BE2C (cell line): ENCODE measurements around the gene TYMS.

ENCODE experiments used
- DNase-seq: peaks from one replicate; pipeline ENCODE4 v3.0.0-alpha.2; 2020
- H3K27me3 ChIP-seq: fragments of 250-450 bp; sonication (Bioruptor Pico); 2 replicates; pipeline ENCODE4 v1.5.1; 2020; ENCODE audit warnings: mild to moderate bottlenecking
- H3K36me3 ChIP-seq: fragments of 250-450 bp; sonication (Bioruptor Pico); 2 replicates; pipeline ENCODE4 v1.5.1; 2020; ENCODE audit warnings: mild to moderate bottlenecking
- H3K4me1 ChIP-seq: fragments of 250-450 bp; sonication (Bioruptor Pico); 2 replicates; pipeline ENCODE4 v1.5.1; 2020
- H3K4me3 ChIP-seq: 2 replicates; pipeline ENCODE4 v1.5.1; 2011; ENCODE audit warnings: low read depth, low read length
- H3K9me3 ChIP-seq: fragments of 250-450 bp; sonication (Bioruptor Pico); 2 replicates; pipeline ENCODE4 v1.5.1; 2020
- CTCF ChIP-seq: IDR thresholded peaks from 2 replicates; pipeline ENCODE4 v1.5.1; 2012; ENCODE audit warnings: mild to moderate bottlenecking, low read depth, low read length

The TYMS gene

GRCh38 chr18:659597-659996, 2.1 kb downstream of the TYMS start:
- TF ChIP-seq CTCF, result no peak
- peaks cover 35% of the 10 kb centered on the region for H3K36me3 ChIP-seq
- no peak for DNase-seq
- H3K4me1 ChIP-seq, result no peaks in the 10 kb centered on the region
- no peaks in the 10 kb centered on the region for H3K27me3 ChIP-seq
- H3K4me3 ChIP-seq, result no peak overlapping the region
- no peaks in the 10 kb centered on the region for H3K9me3 ChIP-seq

- H3K36me3 ChIP-seq, result peaks cover 41% of the 10 kb centered on the region
Measured at GRCh38 chr18:662197-662596, 4.7 kb downstream of the TYMS start.

GRCh38 chr18:666177-666576, 8.7 kb downstream of the TYMS start:
- peaks cover 24% of the 10 kb centered on the region for H3K36me3 ChIP-seq
- no peaks in the 10 kb centered on the region for H3K4me1 ChIP-seq
- H3K9me3 ChIP-seq, result no peaks in the 10 kb centered on the region
- no peaks in the 10 kb centered on the region for H3K27me3 ChIP-seq
- DNase-seq, result no peak
- H3K4me3 ChIP-seq, result no peak overlapping the region
- peak; percentile 38 for TF ChIP-seq CTCF

More at GRCh38 chr18:662197-662596, 4.7 kb downstream of the TYMS start:
- Histone ChIP-seq H3K4me1 (no peaks in the 10 kb centered on the region), H3K4me3 (no peak overlapping the region), H3K9me3 (no peaks in the 10 kb centered on the region), H3K27me3 (no peaks in the 10 kb centered on the region)
- no peak for DNase-seq
- TF ChIP-seq CTCF, result no peak

GRCh38 chr18:666628-667027, 9.2 kb downstream of the TYMS start:
- Histone ChIP-seq H3K36me3 (peaks cover 19% of the 10 kb centered on the region), H3K9me3 (no peaks in the 10 kb centered on the region), H3K27me3 (no peaks in the 10 kb centered on the region), H3K4me1 (no peaks in the 10 kb centered on the region), H3K4me3 (no peak overlapping the region)
- DNase-seq, result no peak
- TF ChIP-seq CTCF, result no peak

- no peak for TF ChIP-seq CTCF
- Histone ChIP-seq H3K4me1 (no peaks in the 10 kb centered on the region), H3K4me3 (no peak overlapping the region), H3K9me3 (no peaks in the 10 kb centered on the region), H3K27me3 (no peaks in the 10 kb centered on the region), H3K36me3 (peaks cover 26% of the 10 kb centered on the region)
- DNase-seq, result no peak
Measured at GRCh38 chr18:668260-668659, 10.8 kb downstream of the TYMS start.

GRCh38 chr18:669077-669476, 11.6 kb downstream of the TYMS start:
- Histone ChIP-seq H3K4me1 (no peaks in the 10 kb centered on the region), H3K4me3 (no peak overlapping the region), H3K27me3 (no peaks in the 10 kb centered on the region), H3K36me3 (peaks cover 26% of the 10 kb centered on the region), H3K9me3 (no peaks in the 10 kb centered on the region)
- TF ChIP-seq CTCF, result no peak
- no peak for DNase-seq
